Right lobe of liver (tissue), 4 donors: ENCODE results near the gene CDK11B.
"Not testable (repeated sequence)": the region's sequence is repeated elsewhere in the genome, so short reads cannot be mapped to it uniquely, and the experiment has no call there.

ENCODE experiments used
- POLR2A ChIP-seq: fragments of 450-650 bp; IDR thresholded peaks from one replicate; pipeline ENCODE4 v1.6.1; 2017; ENCODE audit warnings: antibody characterized with exemption, mild to moderate bottlenecking
- TF ChIP-seq, protein P1 (sequence below), 4 donors: fragments of 200-600 bp in 3 of 4; fragments of 450-650 bp in 1 of 4; IDR thresholded peaks; one replicate each; pipeline versions ENCODE4 v1.5.1 to v1.8.0; 2016 to 2022; ENCODE audit warnings: antibody characterized with exemption in 4 of 4, mild to moderate bottlenecking in 2 of 4
- donor health status: DM: no; HTN: no; CAD: no.
- donor health status: DM: no; HTN: no; CAD: no.
- donor health status: DM: no; HTN: yes; CAD: no.

DNA sequence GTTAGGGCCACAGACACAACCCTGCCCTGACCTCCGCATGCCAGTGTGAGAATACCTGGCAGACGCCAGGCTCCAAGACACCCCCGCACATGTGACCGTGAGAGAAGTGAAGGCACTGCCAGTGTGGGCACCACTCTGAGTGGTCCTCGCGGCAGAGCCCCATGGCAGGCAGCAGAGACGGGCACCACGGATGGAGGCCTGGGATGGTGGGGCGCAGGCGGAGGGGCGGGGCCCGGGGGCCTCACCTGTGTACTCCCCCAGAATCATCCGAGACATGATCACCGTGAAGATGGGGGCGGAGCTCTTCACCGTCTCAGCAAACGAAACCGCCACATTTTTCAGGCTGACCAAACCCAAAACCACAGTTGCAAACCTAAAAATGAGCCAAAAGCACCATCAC, 16.4 kb upstream of the CDK11B start:
- TF ChIP-seq, protein P1, sequence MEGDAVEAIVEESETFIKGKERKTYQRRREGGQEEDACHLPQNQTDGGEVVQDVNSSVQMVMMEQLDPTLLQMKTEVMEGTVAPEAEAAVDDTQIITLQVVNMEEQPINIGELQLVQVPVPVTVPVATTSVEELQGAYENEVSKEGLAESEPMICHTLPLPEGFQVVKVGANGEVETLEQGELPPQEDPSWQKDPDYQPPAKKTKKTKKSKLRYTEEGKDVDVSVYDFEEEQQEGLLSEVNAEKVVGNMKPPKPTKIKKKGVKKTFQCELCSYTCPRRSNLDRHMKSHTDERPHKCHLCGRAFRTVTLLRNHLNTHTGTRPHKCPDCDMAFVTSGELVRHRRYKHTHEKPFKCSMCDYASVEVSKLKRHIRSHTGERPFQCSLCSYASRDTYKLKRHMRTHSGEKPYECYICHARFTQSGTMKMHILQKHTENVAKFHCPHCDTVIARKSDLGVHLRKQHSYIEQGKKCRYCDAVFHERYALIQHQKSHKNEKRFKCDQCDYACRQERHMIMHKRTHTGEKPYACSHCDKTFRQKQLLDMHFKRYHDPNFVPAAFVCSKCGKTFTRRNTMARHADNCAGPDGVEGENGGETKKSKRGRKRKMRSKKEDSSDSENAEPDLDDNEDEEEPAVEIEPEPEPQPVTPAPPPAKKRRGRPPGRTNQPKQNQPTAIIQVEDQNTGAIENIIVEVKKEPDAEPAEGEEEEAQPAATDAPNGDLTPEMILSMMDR (IDR thresholded peaks at IDR 0.05) = not testable (repeated sequence)
- not testable (repeated sequence) for TF ChIP-seq POLR2A
